K562 (cell line): Measurements from ENCODE around the gene KIF3A. TPM values are rescaled to one million over a fixed set of nuclear protein-coding genes. Genes with fewer than 3 reads are reported as not detected.

ENCODE experiments used
- ATAC-seq: fragments of 200-7000 bp; cut with Tn5 transposase; 3 replicates; pipeline ENCODE4 v1.9.1; 2020; ENCODE audit warnings: moderate library complexity
- BruUV-seq: library from RNA; stranded (reverse); fragments of 400-500 nt; replicated peaks from 2 replicates; lab custom pipeline; 2021; lab: Mats Ljungman, UMichigan
- CTCF ChIA-PET: fragments of 300-600 bp; formaldehyde crosslinking; extraction: SDS; loops from one replicate; lab custom pipeline; 2021; ENCODE audit warnings: low intra/inter-chr PET ratio; lab: Yijun Ruan, JAX
- POLR2A ChIA-PET: fragments of 300-600, 350-650 bp; sonication (Branson Sonifier 250); formaldehyde crosslinking; extraction: SDS; loops from one replicate; lab custom pipeline; 2021; ENCODE audit warnings: antibody characterized with exemption, inconsistent platforms; lab: Yijun Ruan, JAX
- DNase-seq, 4 experiments: peaks; one replicate each; pipeline versions ENCODE4 v3.0.0 to v3.0.0-alpha.2; 2011 to 2018; ENCODE audit warnings: low spot score in 3 of 4, mixed read lengths in 3 of 4; ENCODE audit errors: extremely low read depth in 1 of 4
- FAIRE-seq: peaks from 2 replicates; lab custom pipeline; 2011; peaks lifted over from hg19 to GRCh38; lab: Jason Lieb, UNC
- H2AFZ ChIP-seq: 2 replicates; pipeline ENCODE4 v1.6.0; 2011; ENCODE audit warnings: low read depth, low read length, control low read depth, inconsistent platforms
- H3K27ac ChIP-seq: fragments of 200-600 bp; 3 replicates; pipeline ENCODE4 v1.8.0; 2011; ENCODE audit warnings: low read depth, mild to moderate bottlenecking, control low read depth, inconsistent platforms, low read length, moderate library complexity, mixed read lengths; ENCODE audit errors: extremely low read depth
- H3K27me3 ChIP-seq, 2 experiments: fragments of 300-600 bp in 1 of 2; 2 replicates in 1 of 2; 3 replicates in 1 of 2; pipeline versions ENCODE4 v1.6.0 to v1.8.0; 2011; ENCODE audit warnings: inconsistent platforms in 2 of 2, low read length in 2 of 2, mild to moderate bottlenecking in 1 of 2, mixed read lengths in 1 of 2, moderate library complexity in 1 of 2; ENCODE audit not compliant: control insufficient read depth in 2 of 2, insufficient read depth in 2 of 2
- H3K36me3 ChIP-seq: fragments of 300-600 bp; 3 replicates; pipeline ENCODE4 v1.8.0; 2011; ENCODE audit warnings: mild to moderate bottlenecking, low read length, inconsistent platforms; ENCODE audit not compliant: control insufficient read depth, insufficient read depth
- H3K4me1 ChIP-seq, 2 experiments: fragments of 200-600 bp in 1 of 2; replicated peaks in 1 of 2; 2 replicates in 1 of 2; 3 replicates in 1 of 2; pipeline versions ENCODE4 v1.5.1 to v1.8.0; 2011; ENCODE audit warnings: inconsistent platforms in 2 of 2, low read length in 2 of 2, mild to moderate bottlenecking in 1 of 2, mixed read lengths in 1 of 2, moderate library complexity in 1 of 2; ENCODE audit not compliant: control insufficient read depth in 2 of 2, insufficient read depth in 2 of 2
- H3K4me2 ChIP-seq: 2 replicates; pipeline ENCODE4 v1.6.1; 2011; ENCODE audit warnings: low read length, control low read depth, inconsistent platforms, mixed read lengths; ENCODE audit not compliant: insufficient read depth
- H3K4me3 ChIP-seq: fragments of 200-600 bp; sonication (generic), shearing (Covaris generic); 2 replicates; pipeline ENCODE4 v1.5.1; 2016; ENCODE audit warnings: control low read depth, inconsistent platforms
- H3K79me2 ChIP-seq: fragments of 200-600 bp; 3 replicates; pipeline ENCODE4 v1.8.0; 2011; ENCODE audit warnings: low read length, inconsistent platforms; ENCODE audit not compliant: control insufficient read depth, insufficient read depth
- H3K9ac ChIP-seq, 2 experiments: 2 replicates each; pipeline versions ENCODE4 v1.6.0 to v1.6.1; 2011; ENCODE audit warnings: low read depth in 2 of 2, low read length in 2 of 2, control low read depth in 1 of 2, inconsistent platforms in 1 of 2, mild to moderate bottlenecking in 1 of 2, mixed read lengths in 1 of 2; ENCODE audit not compliant: insufficient read depth in 1 of 2
- H3K9me1 ChIP-seq: one replicate; pipeline ENCODE4 v1.6.0; 2011; ENCODE audit warnings: inconsistent platforms, mild to moderate bottlenecking, low read length, moderate library complexity; ENCODE audit not compliant: control insufficient read depth, insufficient read depth
- H3K9me3 ChIP-seq: replicated peaks from 2 replicates; pipeline ENCODE4 v1.5.1; 2011; ENCODE audit warnings: low read depth, low read length, inconsistent platforms; ENCODE audit not compliant: control insufficient read depth, insufficient read depth
- H4K20me1 ChIP-seq: replicated peaks from 2 replicates; pipeline ENCODE4 v1.6.1; 2011; ENCODE audit warnings: low read length, inconsistent platforms, mixed read lengths; ENCODE audit not compliant: control insufficient read depth, insufficient read depth
- ETV6 ChIP-seq, 3 experiments: fragments of 150-350 bp in 1 of 3; sonication (generic) in 1 of 3; formaldehyde crosslinking in 1 of 3; IDR thresholded peaks; 2 replicates each; pipeline versions ENCODE4 v1.6.1 to v1.8.0; 2014 to 2022; ENCODE audit warnings: borderline replicate concordance in 2 of 3, low read depth in 2 of 3, antibody characterized with exemption in 1 of 3, low read length in 1 of 3, mild to moderate bottlenecking in 1 of 3, missing genetic modification reagents in 1 of 3
- NFATC3 ChIP-seq: fragments of 450-650 bp; IDR thresholded peaks from 2 replicates; pipeline ENCODE4 v1.6.1; 2017; ENCODE audit warnings: mild to moderate bottlenecking
- RBM22 ChIP-seq: fragments of 200-400 bp; formaldehyde crosslinking; IDR thresholded peaks from 2 replicates; pipeline ENCODE4 v1.6.1; 2018; ENCODE audit warnings: low read length, low read depth; ENCODE audit not compliant: poor library complexity, severe bottlenecking
- ZNF23 ChIP-seq: fragments of 250-450 bp; sonication (Bioruptor Pico); IDR thresholded peaks from 2 replicates; pipeline ENCODE4 v1.4.0; 2020; ENCODE audit warnings: mild to moderate bottlenecking
- ZNF41 ChIP-seq: fragments of 250-450 bp; sonication (Bioruptor Pico); conservative IDR thresholded peaks from 2 replicates; pipeline ENCODE4 v1.4.0; 2020; ENCODE audit warnings: mild to moderate bottlenecking
- WGBS: fragments of 100-300 bp; shearing (Covaris generic); methylation state at CpG from one replicate; pipeline ENCODE4 v1.1.6; 2016; ENCODE audit warnings: low coverage, mixed read lengths; ENCODE audit not compliant: insufficient coverage; ENCODE audit errors: missing lambda C conversion rate; 5-methylcytosine and 5-hydroxymethylcytosine counted together
- in situ Hi-C: fragments of 300-500 bp; cut with MboI; formaldehyde crosslinking; loops from 4 replicates; pipeline ENCODE4 v1.15.0; 2018; ENCODE audit warnings: inconsistent platforms, mixed read lengths
- intact Hi-C: fragments of 100-400 bp; cut with micrococcal nuclease; formaldehyde crosslinking; loops from 2 replicates; pipeline ENCODE4 v1.14.2; 2022
- polyA plus RNA-seq, 8 experiments: library from polyadenylated mRNA; depleted of rRNA in 4 of 8; stranded (reverse) in 5 of 8; unstranded in 3 of 8; fragments of >200 nt; fragmentation: Nextera tagmentation in 2 of 8; fragmentation: Illumina TruSeq in 1 of 8; extraction: Ambion mirVana in 2 of 8; extraction: Trizol in 1 of 8; gene quantifications; 2 replicates each; pipeline versions ENCODE4 v1.2.1 to v1.2.3, GENCODE V29; 2011 to 2014; ENCODE audit warnings: inconsistent platforms in 1 of 8, missing spikeins in 1 of 8
- total RNA-seq, 7 experiments: library from RNA; depleted of rRNA in 6 of 7; stranded (reverse); fragments of >200 nt in 6 of 7; fragmentation: Illumina TruSeq in 2 of 7; extraction: Trizol in 2 of 7; gene quantifications; 2 replicates each; pipeline versions ENCODE4 v1.2.1 to v1.2.3, GENCODE V29; 2011 to 2021; ENCODE audit warnings: low replicate concordance in 1 of 7
- TF ChIP-seq, protein P1 (sequence below): fragments of 250-450 bp; sonication (Bioruptor Pico); IDR thresholded peaks from 2 replicates; pipeline ENCODE4 v1.8.0; 2022; ENCODE audit warnings: moderate library complexity, mild to moderate bottlenecking, inconsistent platforms

The KIF3A gene
- total and polyA plus RNA-seq, 9 of the 15 experiments (the other 6 are each of a cell fraction or from before 2014, with no cell fraction given), result 1.5 to 7.8 (median 6.0) TPM

DNA sequence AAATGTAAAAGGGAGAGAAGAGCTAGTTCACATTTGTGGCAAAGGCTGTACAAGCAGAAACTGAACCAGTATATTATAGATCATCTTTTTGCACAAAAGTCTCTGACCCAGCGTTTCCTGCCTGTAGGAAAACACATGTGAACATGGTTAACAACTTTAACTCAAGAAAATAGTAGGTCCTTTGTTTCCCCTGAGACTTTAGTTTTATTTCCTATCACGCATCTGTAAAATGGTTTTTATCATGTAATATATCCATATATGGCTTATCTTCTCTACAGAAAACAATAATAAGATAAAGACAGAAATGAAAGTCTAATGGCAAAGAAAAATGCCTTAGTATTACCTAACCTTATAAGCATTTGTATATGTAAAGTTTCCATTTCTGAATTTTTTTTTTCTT, 2.7 kb downstream of the KIF3A start:
- Histone ChIP-seq H4K20me1 (no peaks in the 10 kb centered on the region), H3K4me1 (peaks cover 10 to 16% of the 10 kb centered on the region in 2 experiments; a peak in 4 of 5 replicates), H3K4me2 (no peak overlapping the region), H2AFZ (no peak overlapping the region), H3K79me2 (no peaks in the 10 kb centered on the region), H3K36me3 (no peaks in the 10 kb centered on the region), H3K27me3 (no peaks in the 10 kb centered on the region), H3K27ac (no peak overlapping the region), H3K9me1 (no peaks in the 10 kb centered on the region), H3K9ac (no peak overlapping the region), H3K9me3 (no peaks in the 10 kb centered on the region), H3K4me3 (no peak overlapping the region)
- no peak for ATAC-seq
- POLR2A ChIA-PET, result interaction anchor here (1.2 to 1.3 kb wide), 3 partner anchors 17 to 135 kb away, joined by 3 read pairs; no protein-coding TSS in a partner anchor
- in situ Hi-C loops, result no loop called here
- intact Hi-C loops, result loop anchor here (5.0 kb wide), 1 partner anchor 72 kb away; no protein-coding TSS in a partner anchor
- WGBS, result 61% methylated on average over 2 of the region's 2 CpGs
- FAIRE-seq, result no peak
- TF ChIP-seq ZNF41 (CRISPR knock-in tag), result no peak
- no peak for TF ChIP-seq ETV6 (IDR thresholded peaks at IDR 0.05; ENCODE audit: borderline replicate concordance in 1 of 2, low read depth in 2 of 2, low read length in 1 of 2)
- no peak for TF ChIP-seq ETV6 (CRISPR knock-in tag; IDR thresholded peaks at IDR 0.05; ENCODE audit: borderline replicate concordance)
- TF ChIP-seq, protein P1, sequence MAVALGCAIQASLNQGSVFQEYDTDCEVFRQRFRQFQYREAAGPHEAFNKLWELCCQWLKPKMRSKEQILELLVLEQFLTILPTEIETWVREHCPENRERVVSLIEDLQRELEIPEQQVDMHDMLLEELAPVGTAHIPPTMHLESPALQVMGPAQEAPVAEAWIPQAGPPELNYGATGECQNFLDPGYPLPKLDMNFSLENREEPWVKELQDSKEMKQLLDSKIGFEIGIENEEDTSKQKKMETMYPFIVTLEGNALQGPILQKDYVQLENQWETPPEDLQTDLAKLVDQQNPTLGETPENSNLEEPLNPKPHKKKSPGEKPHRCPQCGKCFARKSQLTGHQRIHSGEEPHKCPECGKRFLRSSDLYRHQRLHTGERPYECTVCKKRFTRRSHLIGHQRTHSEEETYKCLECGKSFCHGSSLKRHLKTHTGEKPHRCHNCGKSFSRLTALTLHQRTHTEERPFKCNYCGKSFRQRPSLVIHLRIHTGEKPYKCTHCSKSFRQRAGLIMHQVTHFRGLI (CRISPR knock-in tag), result no peak
- TF ChIP-seq RBM22, result no peak
- no peak for TF ChIP-seq NFATC3
- TF ChIP-seq ZNF23, result no peak
- CTCF ChIA-PET, result no interaction called here
- DNase-seq, result no peak
- BruUV-seq, result no TSS peak
